Peyer's patch (tissue), 4 donors: ENCODE results near the gene SYT9.

ENCODE experiments used
- CTCF ChIP-seq, 6 experiments: fragments of 450-650 bp in 4 of 6; fragments of 200-600 bp in 2 of 6; sonication (generic) in 1 of 6; IDR thresholded peaks; one replicate each; pipeline ENCODE4 v1.5.1; 2017 to 2019; ENCODE audit warnings: antibody characterized with exemption in 6 of 6, mild to moderate bottlenecking in 3 of 6, moderate library complexity in 1 of 6
- POLR2A ChIP-seq, 2 donors: fragments of 450-650 bp; IDR thresholded peaks; one replicate each; pipeline ENCODE4 v1.5.1; 2017; ENCODE audit warnings: antibody characterized with exemption in 2 of 2, mild to moderate bottlenecking in 2 of 2, moderate library complexity in 2 of 2

- TF ChIP-seq CTCF (IDR thresholded peaks at IDR 0.05) (no peak), POLR2A (IDR thresholded peaks at IDR 0.05) (no peak)
These were observed 264.8 kb downstream of the SYT9 start for GRCh38 chr11:7516475-7516874.
